ENCODE measurements around the gene PIP5K1C.

PIP5K1C gene

GRCh38 chr19:3721887-3722442, 21.7 kb upstream of the PIP5K1C start:
- no peak for DNase-seq

GRCh38 chr19:3721131-3721886, 21.0 kb upstream of the PIP5K1C start:
- peak; percentile 94 to 96 for DNase-seq

GRCh38 chr19:3720349-3720917, 20.2 kb upstream of the PIP5K1C start:
- no peak for DNase-seq

DNA sequence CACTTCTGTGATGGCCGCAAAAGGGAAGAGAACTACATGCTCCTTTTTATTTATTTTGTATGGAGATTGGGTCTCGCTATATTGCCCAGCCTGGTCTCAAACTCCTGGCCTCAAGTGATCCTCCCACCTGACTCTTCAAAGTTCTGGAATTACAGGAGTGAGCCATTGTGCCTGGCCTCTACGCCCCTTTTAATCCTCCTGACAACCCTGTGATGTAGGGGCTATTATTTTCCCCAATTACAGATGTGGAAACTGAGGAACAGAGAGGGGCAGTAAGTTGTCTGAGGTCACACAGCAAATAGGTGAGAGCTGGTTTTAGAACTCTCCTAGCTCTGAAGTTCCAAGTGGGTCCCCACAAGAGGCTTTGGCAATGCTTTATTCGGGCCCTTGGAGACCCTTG, 19.6 kb upstream of the PIP5K1C start:
- no peak for DNase-seq

- DNase-seq, result no peak
Observed at GRCh38 chr19:3716147-3716668, 15.9 kb upstream of the PIP5K1C start.

DNA sequence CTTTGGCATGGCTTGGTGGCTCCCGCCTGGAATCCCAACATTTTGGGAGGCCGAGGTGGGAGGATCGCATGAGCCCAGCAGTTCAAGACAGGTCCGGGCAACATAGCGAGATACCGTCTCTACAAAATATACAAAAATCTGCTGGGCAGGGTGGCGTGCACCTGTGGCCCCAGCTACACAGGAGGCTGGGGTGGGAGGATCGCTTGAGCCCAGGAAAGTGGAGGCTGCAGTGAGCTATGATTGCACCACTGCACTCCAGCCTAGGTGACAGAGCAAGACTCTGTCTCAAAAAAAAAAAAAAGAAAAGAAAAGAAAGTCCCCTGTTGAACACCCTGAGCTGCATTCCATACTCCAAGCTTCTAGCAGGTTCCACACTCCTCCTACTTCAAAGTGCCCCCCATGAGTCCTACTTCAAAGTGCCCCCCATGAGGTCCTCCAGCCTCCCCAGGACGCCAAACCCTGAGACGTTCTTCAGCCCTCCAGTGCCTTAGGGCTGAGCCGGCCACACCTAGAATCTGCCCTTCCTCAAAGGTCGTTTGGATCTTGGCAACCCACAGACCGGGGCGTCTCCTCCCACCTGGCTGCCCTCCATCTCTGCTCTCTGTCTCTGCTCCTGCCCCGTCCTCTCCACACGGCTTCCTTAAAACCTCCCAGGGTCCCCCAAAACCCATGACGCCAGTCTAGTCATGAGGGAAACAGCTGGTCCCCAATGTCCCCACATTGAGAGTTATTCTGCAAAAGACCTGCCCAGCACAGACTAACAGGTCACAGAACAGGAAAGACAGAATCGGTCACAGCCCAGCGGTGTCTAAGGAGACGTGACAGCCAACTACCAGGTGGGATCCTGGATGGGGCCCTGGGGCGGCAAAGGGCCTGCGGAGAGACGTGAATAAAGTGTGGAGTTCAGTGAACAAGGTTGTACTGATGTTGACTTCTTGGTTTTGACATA, 12.7 kb upstream of the PIP5K1C start:
- DNase-seq, result no peak

- DNase-seq, result no peak
Observed at GRCh38 chr19:3710265-3710812, 10.1 kb upstream of the PIP5K1C start.

DNA sequence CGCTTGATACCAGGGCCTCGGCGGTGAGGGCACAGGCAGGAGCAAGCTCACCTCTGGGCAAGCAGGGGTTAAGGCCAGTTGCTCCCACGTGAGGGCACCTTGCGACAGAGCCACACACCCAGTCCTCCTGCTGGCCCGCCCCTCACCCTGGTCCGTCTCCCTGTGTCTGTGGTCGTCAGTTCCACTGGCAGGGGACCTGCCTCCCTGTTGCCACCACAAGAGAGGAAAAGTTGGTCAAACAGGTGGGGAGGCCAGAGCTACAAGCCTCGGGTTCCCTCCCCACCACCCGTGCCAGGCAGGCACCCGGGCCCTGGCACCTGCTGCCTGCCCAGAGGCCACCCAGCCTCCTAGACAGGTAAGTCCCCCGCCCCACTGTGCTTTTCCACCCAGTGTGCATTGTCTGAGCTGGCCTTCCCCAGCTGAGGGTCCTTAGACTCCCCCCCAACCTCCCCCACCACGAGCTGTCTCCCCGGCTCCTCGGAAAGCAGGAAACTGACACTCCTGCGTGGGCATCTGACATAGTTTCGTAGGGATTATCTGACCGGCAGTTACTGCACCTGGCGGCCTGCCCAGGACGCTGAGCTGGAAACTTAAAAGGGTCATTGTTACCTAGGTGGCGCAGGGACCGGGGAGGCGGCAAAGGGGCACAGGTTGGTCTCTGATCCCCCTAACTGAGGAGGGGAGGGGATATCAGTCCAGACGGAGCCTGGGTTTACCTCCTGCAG, 8.1 kb upstream of the PIP5K1C start, which contains the start of gene TJP3:
Gene TJP3 (plus strand): TSS at position 178 of the 725 bp plus-strand sequence. CDS start 20,049 bp downstream, outside the sequence.
- no peak for DNase-seq

- DNase-seq, result no peak
Observed at GRCh38 chr19:3707868-3708206, 7.6 kb upstream of the PIP5K1C start.

DNA sequence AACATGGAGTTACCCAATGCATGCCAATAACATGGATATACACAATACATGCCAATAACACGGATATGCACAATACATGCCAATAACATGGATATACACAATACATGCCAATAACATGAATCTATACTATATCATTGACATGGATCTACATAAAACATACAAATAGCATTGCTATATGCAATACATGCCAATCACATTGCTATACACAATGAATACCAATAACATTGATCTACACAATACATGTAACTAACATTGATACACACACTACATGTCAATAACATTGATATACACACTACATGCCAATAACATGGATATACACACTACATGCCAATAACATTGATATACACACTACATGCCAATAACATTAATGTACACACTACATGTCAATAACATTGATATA, 932 bp upstream of the PIP5K1C start:
- DNase-seq, result no peak

DNA sequence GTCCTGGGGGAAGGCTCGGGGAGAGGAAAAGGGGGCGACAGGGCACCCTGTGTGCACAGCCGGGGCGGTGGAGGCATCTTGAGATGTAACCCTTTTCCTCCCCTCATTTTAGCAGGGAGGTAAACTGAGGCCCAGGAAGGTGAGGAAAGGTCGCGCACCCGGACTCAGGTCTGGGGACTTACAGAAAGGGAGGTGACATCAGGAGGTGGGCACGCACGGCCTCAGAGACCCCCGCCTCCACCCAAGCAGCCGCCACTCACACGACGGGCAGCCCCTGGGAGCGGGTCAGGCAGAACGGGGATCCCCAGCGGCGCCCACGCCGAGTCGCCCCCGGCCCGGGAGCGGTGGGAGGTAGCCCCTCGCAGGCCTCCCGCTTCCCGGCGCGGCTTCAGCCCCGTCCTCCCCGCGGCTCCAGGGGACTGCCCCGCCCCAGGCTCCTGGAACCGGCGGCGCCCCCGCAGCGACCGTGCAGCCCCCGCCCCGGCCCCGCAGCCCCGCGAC, 477 bp downstream of the PIP5K1C start:
- peak in 1 of 2 experiments; percentile 43 for DNase-seq

GRCh38 chr19:3698974-3699740, 1.1 kb downstream of the PIP5K1C start:
- peak; percentile 57 to 59 for DNase-seq

- no peak for DNase-seq
Observed at GRCh38 chr19:3698386-3698950, 1.8 kb downstream of the PIP5K1C start.

GRCh38 chr19:3697671-3698385, 2.4 kb downstream of the PIP5K1C start:
- no peak for DNase-seq

- DNase-seq, result no peak
Observed at GRCh38 chr19:3697094-3697493, 3.2 kb downstream of the PIP5K1C start.

GRCh38 chr19:3696660-3696995, 3.6 kb downstream of the PIP5K1C start:
- no peak for DNase-seq

- no peak for DNase-seq
Observed at GRCh38 chr19:3695986-3696659, 4.1 kb downstream of the PIP5K1C start.

GRCh38 chr19:3695124-3695733, 5.0 kb downstream of the PIP5K1C start:
- no peak for DNase-seq

Data from activated T-cell treated with anti-CD3 and anti-CD28 coated beads, Interleukin-2, amount 50 U/mL, for 48 hours (primary cell).